Jurkat, Clone E6-1 (cell line): ENCODE data around the gene LTBP1.

Source experiments
- DNase-seq: peaks from one replicate; pipeline ENCODE4 v3.0.0-alpha.2; 2011; ENCODE audit warnings: low read depth, low spot score
- H3K4me3 ChIP-seq: 2 replicates; pipeline ENCODE4 v1.5.1; 2011; ENCODE audit warnings: mild to moderate bottlenecking, low read length, control low read depth, moderate library complexity

LTBP1 gene

GRCh38 chr2:33334083-33334482 lies 387.3 kb downstream of the LTBP1 start:
- no peak overlapping the region for H3K4me3 ChIP-seq
- no peak for DNase-seq

GRCh38 chr2:33335516-33335915 lies 388.8 kb downstream of the LTBP1 start:
- no peak for DNase-seq
- no peak overlapping the region for H3K4me3 ChIP-seq

GRCh38 chr2:33336036-33336625 lies 389.4 kb downstream of the LTBP1 start:
- H3K4me3 ChIP-seq, result no peak overlapping the region
- DNase-seq, result no peak

DNA sequence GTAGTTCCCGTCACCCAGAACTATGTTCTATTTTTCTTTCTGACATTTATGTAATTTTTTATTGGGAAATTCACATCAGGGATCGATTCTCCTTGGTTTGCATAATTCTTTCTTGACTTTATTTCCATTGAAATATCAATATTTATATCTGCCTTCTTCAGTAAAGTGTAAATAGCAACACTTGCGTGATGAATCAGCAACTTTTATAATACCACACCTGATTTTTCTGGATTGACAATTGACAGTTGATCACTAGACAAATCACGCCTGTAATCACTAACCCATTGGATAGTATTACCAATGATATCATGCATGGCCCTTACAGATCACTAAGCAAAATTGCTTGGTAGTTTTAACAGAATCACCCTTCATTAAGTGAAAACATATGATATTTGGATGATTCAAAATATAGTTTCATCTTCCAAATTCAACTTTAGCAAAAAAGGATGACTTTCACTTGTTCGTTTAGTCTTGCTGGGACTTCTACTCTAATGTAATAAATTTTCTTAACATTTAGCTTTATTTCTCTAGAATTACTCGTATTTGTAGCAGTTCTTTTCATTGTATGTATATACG lies 390.7 kb downstream of the LTBP1 start:
- no peak for DNase-seq

GRCh38 chr2:33337981-33338380 lies 391.2 kb downstream of the LTBP1 start:
- no peak overlapping the region for H3K4me3 ChIP-seq
- DNase-seq, result no peak

More for the DNA sequence above, 390.7 kb downstream of the LTBP1 start:
- H3K4me3 ChIP-seq, result no peak overlapping the region

GRCh38 chr2:33339269-33339668 lies 392.5 kb downstream of the LTBP1 start:
- DNase-seq, result no peak
- no peak overlapping the region for H3K4me3 ChIP-seq

- H3K4me3 ChIP-seq, result no peak overlapping the region
- DNase-seq, result no peak
Measured at GRCh38 chr2:33340280-33340679, 393.5 kb downstream of the LTBP1 start.

DNA sequence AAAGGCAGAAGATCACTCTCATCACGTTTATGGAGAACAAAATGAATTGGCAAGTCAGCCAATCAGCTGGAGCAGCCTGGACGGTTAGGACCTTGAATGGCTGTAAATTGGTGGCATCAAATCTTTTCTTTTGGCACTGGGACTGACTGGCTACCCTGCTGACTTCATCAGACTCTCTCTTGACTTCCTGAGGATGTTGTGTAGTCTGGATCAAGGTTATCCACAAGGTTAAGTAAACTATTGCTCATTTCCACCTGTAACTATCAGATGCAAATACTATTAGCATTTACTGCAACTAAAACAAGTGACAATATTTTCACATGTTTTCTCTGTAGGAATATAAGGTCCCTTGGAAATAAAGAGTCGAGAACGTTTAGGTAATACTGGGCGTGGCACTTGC lies 395.4 kb downstream of the LTBP1 start:
- H3K4me3 ChIP-seq, result no peak overlapping the region
- no peak for DNase-seq

GRCh38 chr2:33342705-33343104 lies 396.0 kb downstream of the LTBP1 start:
- no peak for DNase-seq
- no peak overlapping the region for H3K4me3 ChIP-seq

- no peak overlapping the region for H3K4me3 ChIP-seq
- DNase-seq, result peak; percentile 55
Measured at GRCh38 chr2:33343387-33343895, 396.7 kb downstream of the LTBP1 start.

GRCh38 chr2:33344230-33344629 lies 397.5 kb downstream of the LTBP1 start:
- DNase-seq, result peak; percentile 70
- no peak overlapping the region for H3K4me3 ChIP-seq

DNA sequence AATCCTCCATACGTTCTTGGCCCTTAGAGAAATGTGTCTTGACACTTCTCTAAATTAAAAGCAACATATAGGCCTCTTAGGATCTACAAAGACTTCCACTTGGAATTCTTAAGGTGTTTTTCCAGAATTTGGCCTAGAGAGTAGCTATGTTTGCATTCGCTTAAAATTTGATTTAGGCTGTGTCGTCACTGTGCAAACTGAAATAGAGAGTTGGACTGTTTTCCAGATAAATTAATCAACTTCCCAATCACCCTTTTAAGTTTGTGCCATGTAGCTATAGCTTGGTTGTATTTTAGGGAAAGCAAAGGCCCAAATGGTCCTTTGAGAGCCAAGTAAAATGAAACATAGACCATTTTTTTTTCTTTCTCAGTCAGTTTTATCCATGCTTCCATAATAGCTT lies 401.1 kb downstream of the LTBP1 start:
- no peak overlapping the region for H3K4me3 ChIP-seq
- DNase-seq, result no peak

- DNase-seq, result no peak
- H3K4me3 ChIP-seq, result no peak overlapping the region
Measured at GRCh38 chr2:33350632-33351031, 403.9 kb downstream of the LTBP1 start.

DNA sequence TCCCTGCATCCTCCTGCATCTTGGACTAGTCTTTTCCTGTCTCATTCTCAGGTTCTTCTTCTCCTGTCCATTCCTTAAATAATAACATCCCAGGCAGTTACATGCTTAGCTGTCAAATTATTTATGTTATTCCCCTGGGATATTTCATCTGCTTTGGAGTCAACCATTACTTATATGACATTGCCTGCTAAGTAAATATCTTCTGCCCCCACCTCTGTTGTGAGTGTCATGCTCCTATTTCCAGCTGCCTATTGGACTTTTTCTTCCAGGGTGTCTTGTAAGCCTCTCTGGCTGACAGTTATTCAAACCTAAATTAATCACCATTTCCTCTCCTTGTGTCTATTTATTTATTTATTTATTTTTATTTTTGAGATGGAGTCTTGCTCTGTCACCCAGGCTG lies 405.0 kb downstream of the LTBP1 start:
- DNase-seq, result no peak
- no peak overlapping the region for H3K4me3 ChIP-seq

DNA sequence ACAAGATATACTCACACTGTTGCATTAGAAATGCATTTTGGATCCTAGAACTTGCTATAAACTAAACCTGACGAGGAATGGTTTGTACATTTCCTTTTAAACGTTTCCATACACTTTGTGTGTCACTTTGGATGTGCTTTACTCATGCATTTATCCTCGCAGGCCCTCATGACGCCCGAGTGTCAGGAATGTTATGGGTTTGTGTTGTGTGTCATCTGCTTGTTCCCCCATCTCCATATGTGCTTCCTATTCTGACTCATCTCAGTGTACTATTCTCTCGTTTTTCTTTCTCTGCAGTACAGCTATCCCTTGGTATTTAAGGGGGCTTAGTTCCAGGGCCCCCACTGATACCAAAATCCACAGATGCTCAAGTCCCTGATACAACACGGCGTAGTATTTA lies 408.2 kb downstream of the LTBP1 start:
- no peak for DNase-seq

DNA sequence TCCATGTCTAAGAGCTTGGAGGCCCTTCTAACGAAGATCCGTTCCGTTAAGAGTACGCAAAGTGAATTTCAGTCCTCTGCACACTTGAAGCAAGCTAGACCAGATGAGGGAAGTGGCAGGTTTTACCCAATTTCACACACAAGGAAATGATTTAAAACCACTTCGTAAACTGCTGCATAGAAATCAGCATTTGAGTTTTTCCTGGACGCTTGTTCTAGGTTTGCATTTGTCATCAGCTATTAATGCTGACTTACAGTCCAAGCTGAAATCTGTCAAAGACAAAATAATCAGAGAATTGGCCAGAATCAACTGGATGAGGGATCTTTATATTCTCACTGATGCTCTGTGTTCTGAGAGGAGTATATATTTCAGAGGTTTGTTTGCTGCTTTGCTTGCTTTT lies 412.1 kb downstream of the LTBP1 start:
- DNase-seq, result no peak
- no peak overlapping the region for H3K4me3 ChIP-seq

More for the DNA sequence above, 408.2 kb downstream of the LTBP1 start:
- H3K4me3 ChIP-seq, result no peak overlapping the region

GRCh38 chr2:33363325-33364298 lies 416.9 kb downstream of the LTBP1 start:
- no peak for DNase-seq

DNA sequence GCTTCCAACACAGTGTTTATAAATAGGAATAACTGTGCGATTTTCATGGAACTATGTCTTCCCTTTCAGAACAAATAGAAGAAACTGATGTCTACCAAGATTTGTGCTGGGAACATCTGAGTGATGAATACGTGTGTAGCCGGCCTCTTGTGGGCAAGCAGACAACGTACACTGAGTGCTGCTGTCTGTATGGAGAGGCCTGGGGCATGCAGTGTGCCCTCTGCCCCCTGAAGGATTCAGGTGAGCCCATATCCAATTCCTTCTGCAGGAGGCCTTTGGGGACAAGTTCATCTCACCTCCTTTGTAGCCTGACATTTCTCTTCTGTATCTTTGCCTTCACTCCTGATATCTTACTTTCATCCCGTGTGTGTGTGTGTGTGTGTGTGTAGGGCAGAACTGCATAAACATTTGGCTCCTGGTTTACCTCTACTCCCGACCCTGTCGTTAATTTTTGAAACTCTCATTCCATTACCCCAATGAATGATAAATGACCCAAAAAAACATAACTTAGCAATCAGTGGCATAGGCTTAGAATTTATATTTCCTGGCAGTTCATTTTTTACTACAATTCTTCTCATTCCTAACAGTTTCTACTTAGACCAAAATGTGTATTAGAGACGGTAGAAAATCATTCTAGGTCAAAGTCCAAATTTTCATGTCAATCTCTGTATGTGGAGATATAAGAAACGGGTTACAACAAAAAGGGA lies 418.7 kb downstream of the LTBP1 start:
- DNase-seq, result no peak
- no peak overlapping the region for H3K4me3 ChIP-seq

More at GRCh38 chr2:33363325-33364298, 416.9 kb downstream of the LTBP1 start:
- no peak overlapping the region for H3K4me3 ChIP-seq

- H3K4me3 ChIP-seq, result no peak overlapping the region
- peak; percentile 45 for DNase-seq
Measured at GRCh38 chr2:33366473-33366872, 419.7 kb downstream of the LTBP1 start.
